KMS-11 (cell line): ENCODE measurements around the gene LTBP2.

Experiments
- H2AFZ ChIP-seq: fragments of 200-600 bp; sonication (generic); 2 replicates; pipeline ENCODE4 v1.6.1; 2016; ENCODE audit warnings: antibody characterized with exemption, mixed run types, low read depth
- H3K27ac ChIP-seq: fragments of 200-600 bp; sonication (generic); 2 replicates; pipeline ENCODE4 v1.6.1; 2016; ENCODE audit warnings: mild to moderate bottlenecking, mixed run types
- H3K27me3 ChIP-seq: fragments of 200-600 bp; sonication (generic); 2 replicates; pipeline ENCODE4 v1.6.1; 2017; ENCODE audit warnings: mild to moderate bottlenecking, low read depth, mixed run types, moderate library complexity; ENCODE audit not compliant: insufficient read depth
- H3K36me3 ChIP-seq: fragments of 200-600 bp; sonication (generic); 2 replicates; pipeline ENCODE4 v1.6.1; 2017; ENCODE audit warnings: mild to moderate bottlenecking, mixed run types; ENCODE audit not compliant: insufficient read depth
- H3K4me1 ChIP-seq: fragments of 200-600 bp; sonication (generic); 2 replicates; pipeline ENCODE4 v1.6.1; 2016; ENCODE audit warnings: mild to moderate bottlenecking, low read depth, mixed run types; ENCODE audit not compliant: poor library complexity, severe bottlenecking
- H3K4me2 ChIP-seq: fragments of 200-600 bp; sonication (generic); 2 replicates; pipeline ENCODE4 v1.7.0; 2016; ENCODE audit warnings: mild to moderate bottlenecking, mixed run types
- H3K4me3 ChIP-seq: fragments of 200-600 bp; sonication (generic); IDR thresholded peaks from 2 replicates; pipeline ENCODE4 v1.6.1; 2017; ENCODE audit warnings: low read depth, low read length, mixed read lengths; ENCODE audit not compliant: insufficient read depth
- H3K79me2 ChIP-seq: fragments of 200-600 bp; sonication (generic); 2 replicates; pipeline ENCODE4 v1.6.1; 2016; ENCODE audit warnings: low read depth, mixed run types; ENCODE audit not compliant: insufficient read depth
- H3K9ac ChIP-seq: fragments of 200-600 bp; sonication (generic); 2 replicates; pipeline ENCODE4 v1.6.1; 2016; ENCODE audit warnings: mild to moderate bottlenecking, mixed run types
- H4K20me1 ChIP-seq: fragments of 200-600 bp; sonication (generic); 2 replicates; pipeline ENCODE4 v1.6.1; 2016; ENCODE audit warnings: mild to moderate bottlenecking, mixed run types; ENCODE audit not compliant: insufficient read depth
- CTCF ChIP-seq: fragments of 200-600 bp; sonication (generic); conservative IDR thresholded peaks from 2 replicates; pipeline ENCODE4 v1.6.1; 2017; ENCODE audit warnings: low read depth, mild to moderate bottlenecking, antibody characterized with exemption, low read length, moderate library complexity, mixed read lengths

Gene LTBP2

DNA sequence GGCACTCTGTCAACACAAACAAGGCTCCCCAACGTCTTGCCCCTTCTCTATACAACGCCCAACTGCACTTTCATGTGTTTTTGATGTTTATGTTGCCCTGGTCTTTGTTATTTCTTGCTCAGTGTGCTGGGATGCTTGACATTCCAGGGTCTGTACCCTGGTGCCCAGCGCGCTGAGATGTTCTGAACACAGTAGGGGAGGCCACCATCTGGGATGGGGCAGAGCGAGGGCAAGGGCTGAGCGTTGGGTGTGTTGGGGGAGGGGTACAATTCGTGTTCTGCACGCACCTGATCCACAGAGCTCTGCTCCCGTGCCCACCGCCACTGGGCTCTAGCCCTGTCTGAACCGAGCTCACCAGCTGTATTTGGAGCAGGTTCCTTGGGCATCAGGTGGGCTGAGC, 65.6 kb downstream of the LTBP2 start:
- Histone ChIP-seq H3K4me1 (no peaks in the 10 kb centered on the region), H3K9ac (no peak overlapping the region), H3K36me3 (no peaks in the 10 kb centered on the region), H3K27ac (no peak overlapping the region), H2AFZ (no peak overlapping the region), H3K4me3 (no peak overlapping the region), H3K4me2 (no peak overlapping the region), H3K79me2 (no peaks in the 10 kb centered on the region), H3K27me3 (no peaks in the 10 kb centered on the region), H4K20me1 (no peaks in the 10 kb centered on the region)
- no peak for TF ChIP-seq CTCF

DNA sequence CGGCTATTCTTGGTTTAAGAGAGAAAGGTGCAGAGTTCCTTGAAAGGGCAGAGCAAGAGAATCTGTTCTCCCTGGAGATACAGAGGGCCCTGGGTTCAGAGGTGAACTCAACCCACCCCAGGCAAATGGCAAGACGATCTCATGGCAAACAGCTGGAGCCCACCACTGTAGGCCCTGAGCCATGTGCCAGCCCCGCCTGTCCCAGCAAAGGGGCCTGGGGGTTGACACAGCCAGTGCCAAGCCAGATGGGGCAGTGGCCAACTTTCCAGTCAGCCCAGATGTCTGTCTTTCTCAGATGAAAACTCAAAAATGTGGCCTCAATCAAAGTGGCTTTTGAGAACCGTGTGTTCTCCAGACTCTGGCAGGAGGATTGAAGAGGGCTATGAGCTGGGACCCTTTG, 66.7 kb downstream of the LTBP2 start:
- Histone ChIP-seq H3K36me3 (no peaks in the 10 kb centered on the region), H2AFZ (no peak overlapping the region), H4K20me1 (no peaks in the 10 kb centered on the region), H3K4me3 (no peak overlapping the region), H3K9ac (no peak overlapping the region), H3K79me2 (no peaks in the 10 kb centered on the region), H3K27me3 (no peaks in the 10 kb centered on the region), H3K4me2 (no peak overlapping the region), H3K4me1 (no peaks in the 10 kb centered on the region), H3K27ac (no peak overlapping the region)
- TF ChIP-seq CTCF = no peak

DNA sequence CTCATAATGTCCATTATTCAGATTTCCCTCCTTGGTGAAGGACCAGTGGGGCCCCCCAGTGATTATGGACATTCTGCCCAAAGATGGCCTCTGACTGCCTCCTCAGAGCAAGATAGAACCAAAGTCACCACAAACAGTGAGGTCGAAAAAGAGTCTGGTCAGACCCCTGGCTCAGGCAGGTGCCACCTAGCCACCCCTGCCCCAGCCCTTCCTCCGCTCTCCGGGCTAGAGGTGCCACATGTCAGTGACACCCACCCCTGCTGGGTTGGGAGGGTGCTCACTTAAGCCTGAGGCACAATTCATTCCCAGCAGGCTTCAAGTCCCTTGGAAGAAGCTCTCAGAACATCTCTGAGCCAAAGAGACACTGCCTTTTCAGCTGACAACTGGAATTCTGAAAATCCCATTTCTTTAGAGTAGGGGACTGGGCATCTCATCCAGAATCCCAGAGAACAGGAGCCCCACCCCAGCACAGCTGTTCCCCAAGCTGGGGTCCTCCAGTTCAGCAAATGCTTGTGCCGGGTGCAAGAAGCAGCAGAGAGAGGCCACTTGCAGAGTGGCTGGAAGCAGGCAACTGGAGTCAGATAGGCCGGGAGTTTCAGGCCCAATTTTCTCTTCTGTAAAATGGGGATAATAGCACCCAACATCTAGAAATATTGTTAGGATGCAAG, 68.1 kb downstream of the LTBP2 start:
- Histone ChIP-seq H2AFZ (no peak overlapping the region), H3K27me3 (no peaks in the 10 kb centered on the region), H3K9ac (no peak overlapping the region), H3K4me2 (no peak overlapping the region), H3K27ac (no peak overlapping the region), H3K79me2 (no peaks in the 10 kb centered on the region), H3K4me1 (no peaks in the 10 kb centered on the region), H4K20me1 (no peaks in the 10 kb centered on the region), H3K36me3 (no peaks in the 10 kb centered on the region), H3K4me3 (no peak overlapping the region)
- TF ChIP-seq CTCF = no peak

DNA sequence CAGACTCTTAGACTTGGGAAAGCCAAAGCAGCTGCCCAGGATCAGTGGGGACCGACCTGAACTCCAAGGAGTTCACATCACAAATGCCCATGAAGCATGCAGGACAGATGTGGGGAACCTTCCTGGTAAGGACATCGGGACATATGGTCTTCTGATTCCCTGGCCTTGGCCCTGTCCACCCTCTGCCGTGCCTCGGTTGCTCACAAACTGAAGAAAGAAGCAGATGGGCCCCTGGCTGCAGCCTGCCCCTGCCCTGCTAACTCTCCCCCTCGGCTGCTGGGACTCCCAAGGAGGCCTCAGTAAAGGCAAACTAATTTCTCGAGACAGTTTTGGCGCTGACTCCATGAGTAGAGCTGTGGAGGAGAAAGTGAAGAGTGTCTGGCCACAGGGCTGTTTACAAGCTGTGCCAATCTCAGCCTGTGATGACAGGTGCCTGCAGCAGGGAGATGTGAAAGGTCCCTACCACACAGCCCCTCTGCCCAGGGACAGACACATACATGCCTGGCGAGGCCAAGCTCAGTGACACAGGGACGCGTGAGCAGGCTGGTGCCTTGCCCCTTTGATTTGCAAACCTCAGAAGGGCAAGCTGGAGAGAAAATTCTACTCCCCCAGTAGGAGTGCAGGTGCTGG, 69.9 kb downstream of the LTBP2 start:
- Histone ChIP-seq H3K4me2 (no peak overlapping the region), H3K4me1 (no peaks in the 10 kb centered on the region), H3K36me3 (no peaks in the 10 kb centered on the region), H3K27ac (no peak overlapping the region), H3K9ac (no peak overlapping the region), H2AFZ (no peak overlapping the region), H3K27me3 (no peaks in the 10 kb centered on the region), H4K20me1 (no peaks in the 10 kb centered on the region), H3K4me3 (no peak overlapping the region), H3K79me2 (no peaks in the 10 kb centered on the region)
- no peak for TF ChIP-seq CTCF
